ENCODE results near the gene LOXL3.
"Not testable (repeated sequence)": the region's sequence is repeated elsewhere in the genome, so short reads cannot be mapped to it uniquely, and the experiment has no call there.

The LOXL3 gene

DNA sequence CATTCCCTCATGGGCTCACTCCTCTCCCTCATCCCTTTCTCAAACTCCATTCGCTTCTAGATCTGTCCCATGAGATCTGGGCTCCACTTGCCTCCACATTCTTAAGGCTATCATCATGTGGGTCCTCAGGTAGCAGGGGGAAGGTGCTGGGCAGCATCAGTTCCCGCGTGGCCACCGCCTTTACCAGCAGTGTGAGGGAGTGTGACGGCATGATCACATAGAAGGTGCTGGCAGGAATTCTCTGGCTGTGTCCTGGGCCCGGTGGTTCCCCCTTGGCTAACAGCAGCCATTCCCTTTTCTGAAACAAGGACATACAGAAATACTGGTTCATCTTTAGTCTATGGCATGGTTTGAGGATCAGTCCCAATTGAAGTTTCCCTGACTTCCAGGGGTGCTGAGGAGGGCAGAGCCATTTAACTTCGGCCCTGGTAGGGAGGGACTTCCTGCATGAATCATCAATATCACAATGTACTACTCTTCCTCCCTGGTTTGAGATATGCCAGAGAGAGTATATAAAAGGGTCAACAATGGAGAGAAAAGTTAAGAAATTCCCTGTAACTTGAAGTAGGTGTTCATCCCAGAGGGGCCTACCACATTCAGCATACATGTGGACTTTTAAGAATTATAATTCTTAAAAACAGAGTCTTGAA lies 8.5 kb upstream of the LOXL3 start:
- no peak overlapping the region for H3K9ac ChIP-seq
- H3K27ac ChIP-seq: no peak overlapping the region
- H3K4me2 ChIP-seq (ENCODE audit: low read length): no peak overlapping the region
- H3K36me3 ChIP-seq (ENCODE audit: control insufficient read depth, insufficient read depth, low read length): no peaks in the 10 kb centered on the region
- H3K9me3 ChIP-seq (ENCODE audit: control insufficient read depth, low read length): no peaks in the 10 kb centered on the region
- no peaks in the 10 kb centered on the region for H3K4me1 ChIP-seq
- no peak overlapping the region for H2AFZ ChIP-seq
- no peak overlapping the region for H3K4me3 ChIP-seq (ENCODE audit: low read depth, low read length)
- H3K79me2 ChIP-seq: no peaks in the 10 kb centered on the region
- no peaks in the 10 kb centered on the region for H3K27me3 ChIP-seq (ENCODE audit: control insufficient read depth, insufficient read depth, low read length)
- TF ChIP-seq, protein P1, sequence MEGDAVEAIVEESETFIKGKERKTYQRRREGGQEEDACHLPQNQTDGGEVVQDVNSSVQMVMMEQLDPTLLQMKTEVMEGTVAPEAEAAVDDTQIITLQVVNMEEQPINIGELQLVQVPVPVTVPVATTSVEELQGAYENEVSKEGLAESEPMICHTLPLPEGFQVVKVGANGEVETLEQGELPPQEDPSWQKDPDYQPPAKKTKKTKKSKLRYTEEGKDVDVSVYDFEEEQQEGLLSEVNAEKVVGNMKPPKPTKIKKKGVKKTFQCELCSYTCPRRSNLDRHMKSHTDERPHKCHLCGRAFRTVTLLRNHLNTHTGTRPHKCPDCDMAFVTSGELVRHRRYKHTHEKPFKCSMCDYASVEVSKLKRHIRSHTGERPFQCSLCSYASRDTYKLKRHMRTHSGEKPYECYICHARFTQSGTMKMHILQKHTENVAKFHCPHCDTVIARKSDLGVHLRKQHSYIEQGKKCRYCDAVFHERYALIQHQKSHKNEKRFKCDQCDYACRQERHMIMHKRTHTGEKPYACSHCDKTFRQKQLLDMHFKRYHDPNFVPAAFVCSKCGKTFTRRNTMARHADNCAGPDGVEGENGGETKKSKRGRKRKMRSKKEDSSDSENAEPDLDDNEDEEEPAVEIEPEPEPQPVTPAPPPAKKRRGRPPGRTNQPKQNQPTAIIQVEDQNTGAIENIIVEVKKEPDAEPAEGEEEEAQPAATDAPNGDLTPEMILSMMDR (IDR thresholded peaks at IDR 0.05): no peak

DNA sequence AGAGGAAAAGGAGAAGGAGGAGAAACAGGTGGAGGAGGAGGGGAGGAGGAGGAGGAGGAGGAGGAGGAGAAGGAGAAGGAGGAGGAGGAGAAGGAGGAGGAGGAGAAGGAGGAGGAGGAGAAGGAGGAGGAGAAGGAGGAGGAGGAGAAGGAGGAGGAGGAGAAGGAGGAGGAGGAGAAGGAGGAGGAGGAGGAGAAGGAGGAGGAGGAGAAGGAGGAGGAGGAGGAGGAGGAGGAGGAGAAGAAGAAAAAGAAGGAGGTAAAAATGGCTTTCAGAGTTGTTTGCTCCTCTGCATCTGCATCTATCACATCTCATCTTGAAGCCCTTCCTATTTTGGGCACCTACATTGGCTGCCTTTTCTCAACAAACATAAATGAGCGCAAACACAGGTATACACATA lies 7.3 kb upstream of the LOXL3 start:
- not testable (repeated sequence) for H3K79me2 ChIP-seq; H3K27ac ChIP-seq; H3K36me3 ChIP-seq (ENCODE audit: control insufficient read depth, insufficient read depth, low read length); H3K4me1 ChIP-seq; H3K9me3 ChIP-seq (ENCODE audit: control insufficient read depth, low read length); H3K27me3 ChIP-seq (ENCODE audit: control insufficient read depth, insufficient read depth, low read length); H3K9ac ChIP-seq; H3K4me2 ChIP-seq (ENCODE audit: low read length); H3K4me3 ChIP-seq (ENCODE audit: low read depth, low read length); H2AFZ ChIP-seq

DNA sequence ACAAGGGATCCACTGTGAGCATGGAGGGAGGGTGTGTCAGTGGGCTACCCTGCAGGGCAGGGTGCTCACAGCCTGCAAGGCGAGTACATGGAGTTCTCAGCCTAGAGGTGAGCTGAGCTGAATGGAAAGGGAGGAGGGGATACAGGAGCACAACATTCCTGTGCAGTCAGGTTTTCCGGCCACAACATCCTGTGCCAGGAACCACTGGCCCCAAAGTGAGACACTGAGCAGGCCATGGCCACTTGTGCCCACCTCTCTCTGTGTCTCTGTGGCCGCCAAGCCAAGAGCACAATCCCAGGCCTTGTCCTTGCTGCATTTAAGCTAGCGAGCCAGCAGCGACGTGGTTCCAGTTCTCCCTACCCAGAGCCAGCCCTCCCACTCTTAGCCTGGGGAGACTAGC lies 6.8 kb upstream of the LOXL3 start:
- H3K27ac ChIP-seq: no peak overlapping the region
- TF ChIP-seq, protein P1 (IDR thresholded peaks at IDR 0.05): no peak

DNA sequence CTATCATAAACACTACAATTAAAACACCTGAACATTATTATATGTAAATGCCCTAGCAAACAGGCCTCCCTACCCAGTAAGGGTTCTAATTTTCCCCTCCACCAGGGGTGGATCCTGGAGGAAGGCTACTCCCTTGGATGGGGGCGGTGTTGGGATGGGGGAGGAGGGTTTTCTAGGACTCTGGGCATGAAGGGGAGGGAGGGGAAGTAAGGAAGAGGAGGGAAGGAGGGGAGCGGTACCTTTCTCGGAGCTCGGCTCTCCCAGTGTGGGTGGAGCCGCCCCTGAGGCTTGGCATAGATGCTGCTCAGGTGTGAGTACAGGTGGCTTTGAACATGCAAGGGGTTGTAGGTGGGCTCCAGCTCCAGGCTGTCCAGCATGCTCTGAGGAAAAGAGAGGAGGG lies 6.2 kb upstream of the LOXL3 start:
- no peak overlapping the region for H2AFZ ChIP-seq
- no peak overlapping the region for H3K9ac ChIP-seq
- H3K27ac ChIP-seq: no peak overlapping the region
- H3K79me2 ChIP-seq: no peaks in the 10 kb centered on the region
- H3K4me2 ChIP-seq (ENCODE audit: low read length): no peak overlapping the region
- no peaks in the 10 kb centered on the region for H3K27me3 ChIP-seq (ENCODE audit: control insufficient read depth, insufficient read depth, low read length)
- H3K9me3 ChIP-seq (ENCODE audit: control insufficient read depth, low read length): no peaks in the 10 kb centered on the region
- no peaks in the 10 kb centered on the region for H3K4me1 ChIP-seq
- no peak overlapping the region for H3K4me3 ChIP-seq (ENCODE audit: low read depth, low read length)
- TF ChIP-seq, protein P1 (IDR thresholded peaks at IDR 0.05): no peak
- no peaks in the 10 kb centered on the region for H3K36me3 ChIP-seq (ENCODE audit: control insufficient read depth, insufficient read depth, low read length)

More for the DNA sequence above, 6.8 kb upstream of the LOXL3 start:
- H3K27me3 ChIP-seq (ENCODE audit: control insufficient read depth, insufficient read depth, low read length): no peaks in the 10 kb centered on the region
- H3K36me3 ChIP-seq (ENCODE audit: control insufficient read depth, insufficient read depth, low read length): no peaks in the 10 kb centered on the region
- no peak overlapping the region for H2AFZ ChIP-seq
- H3K79me2 ChIP-seq: no peaks in the 10 kb centered on the region
- no peaks in the 10 kb centered on the region for H3K9me3 ChIP-seq (ENCODE audit: control insufficient read depth, low read length)
- no peak overlapping the region for H3K9ac ChIP-seq
- no peak overlapping the region for H3K4me2 ChIP-seq (ENCODE audit: low read length)
- H3K4me1 ChIP-seq: no peaks in the 10 kb centered on the region
- H3K4me3 ChIP-seq (ENCODE audit: low read depth, low read length): no peak overlapping the region

DNA sequence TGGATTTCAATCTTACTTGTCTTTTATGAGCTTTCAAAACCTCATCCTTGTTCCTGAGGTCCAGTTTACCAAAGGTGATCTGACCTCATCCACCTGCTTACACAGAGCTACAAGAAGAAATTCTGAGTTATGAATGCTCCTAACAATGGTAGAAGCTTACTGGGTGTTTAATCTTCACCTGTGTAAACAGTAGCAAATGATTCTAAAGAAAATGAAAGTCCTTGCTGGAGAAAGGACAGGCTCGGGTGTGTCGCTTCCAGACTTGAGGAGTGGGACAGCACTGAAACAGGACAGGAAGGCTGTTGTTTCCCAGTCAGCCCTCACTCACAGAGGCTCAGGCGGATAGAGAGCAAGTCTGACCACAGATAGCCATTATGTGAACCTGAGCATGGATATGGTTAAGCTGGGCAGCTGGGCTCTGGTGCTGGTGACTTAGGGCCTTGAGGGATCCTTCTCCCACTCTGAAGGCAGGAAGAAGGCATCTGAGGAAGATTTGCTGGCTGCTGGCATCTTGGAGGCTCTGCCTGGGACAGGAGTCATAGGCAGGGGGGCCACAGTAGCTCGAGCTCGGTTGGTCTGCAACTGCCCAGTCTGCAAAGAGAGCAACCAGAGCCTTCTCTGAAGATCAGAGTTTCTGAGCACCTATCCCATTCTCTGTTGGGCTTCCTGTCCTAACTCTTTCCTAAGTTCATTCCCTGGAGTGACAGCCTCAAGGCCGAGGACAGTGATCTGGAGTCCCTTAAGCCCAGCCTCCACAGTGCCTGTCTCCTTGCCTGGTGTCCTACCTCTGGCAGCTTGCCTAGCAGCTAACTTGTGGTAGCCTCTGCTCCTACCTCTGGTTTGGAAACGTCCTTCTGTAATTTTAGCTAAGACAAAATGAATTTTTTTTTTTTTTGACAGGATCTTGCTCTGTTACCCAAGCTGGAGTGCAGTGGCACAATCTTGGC lies 4.8 kb upstream of the LOXL3 start:
- H3K79me2 ChIP-seq: no peaks in the 10 kb centered on the region
- H3K36me3 ChIP-seq (ENCODE audit: control insufficient read depth, insufficient read depth, low read length): no peaks in the 10 kb centered on the region
- H3K9ac ChIP-seq: no peak overlapping the region
- TF ChIP-seq, protein P1 (IDR thresholded peaks at IDR 0.05): no peak
- no peak overlapping the region for H3K4me2 ChIP-seq (ENCODE audit: low read length)
- no peak overlapping the region for H2AFZ ChIP-seq
- H3K27ac ChIP-seq: no peak overlapping the region
- H3K9me3 ChIP-seq (ENCODE audit: control insufficient read depth, low read length): no peaks in the 10 kb centered on the region
- no peak overlapping the region for H3K4me3 ChIP-seq (ENCODE audit: low read depth, low read length)
- H3K27me3 ChIP-seq (ENCODE audit: control insufficient read depth, insufficient read depth, low read length): no peaks in the 10 kb centered on the region
- H3K4me1 ChIP-seq: no peaks in the 10 kb centered on the region

Measured in parathyroid adenoma (tissue), 2 donors.